HepG2 (cell line): ENCODE data around the gene DDX4. TPM values are rescaled to one million over a fixed set of nuclear protein-coding genes. Genes with fewer than 3 reads are reported as not detected.
A peak's percentile ranks its signal among the peaks of the same experiment; 100 is the strongest.

Experiments used
- ATAC-seq: fragments of 200-7000 bp; cut with Tn5 transposase; 3 replicates; pipeline ENCODE4 v1.9.1; 2020; ENCODE audit warnings: mild to moderate bottlenecking, moderate library complexity
- BruUV-seq: library from RNA; stranded (reverse); fragments of 400-500 nt; replicated peaks from 2 replicates; lab custom pipeline; 2021; lab: Mats Ljungman, UMichigan
- CTCF ChIA-PET: fragments of 300-600 bp; formaldehyde crosslinking; extraction: SDS; loops from one replicate; lab custom pipeline; 2021; ENCODE audit warnings: low total read pairs, inconsistent platforms, low intra/inter-chr PET ratio; lab: Yijun Ruan, JAX
- POLR2A ChIA-PET: fragments of 350-600 bp; sonication (Branson Sonifier 250); formaldehyde crosslinking; loops from one replicate; lab custom pipeline; 2020; ENCODE audit warnings: antibody characterized with exemption, inconsistent platforms; lab: Yijun Ruan, JAX
- DNase-seq: peaks from one replicate; pipeline ENCODE4 v3.0.0-alpha.2; 2015; ENCODE audit warnings: low spot score
- FAIRE-seq: peaks from 3 replicates; lab custom pipeline; 2011; peaks lifted over from hg19 to GRCh38; lab: Jason Lieb, UNC
- H2AFZ ChIP-seq: one replicate; pipeline ENCODE4 v1.6.1; 2011; ENCODE audit warnings: low read length, inconsistent platforms
- H3K27ac ChIP-seq: fragments of 300-600 bp; 3 replicates; pipeline ENCODE4 v1.8.0; 2011; ENCODE audit warnings: mixed run types, mild to moderate bottlenecking, mixed read lengths, low read length, inconsistent platforms; ENCODE audit not compliant: insufficient read depth; ENCODE audit errors: extremely low read length
- H3K27me3 ChIP-seq, 2 experiments: fragments of 200-600 bp in 1 of 2; 2 replicates in 1 of 2; 3 replicates in 1 of 2; pipeline versions ENCODE4 v1.6.0 to v1.8.0; 2011; ENCODE audit warnings: low read length in 2 of 2, mild to moderate bottlenecking in 2 of 2, moderate library complexity in 2 of 2, inconsistent platforms in 1 of 2; ENCODE audit not compliant: insufficient read depth in 2 of 2, control insufficient read depth in 1 of 2
- H3K36me3 ChIP-seq, 2 experiments: fragments of 200-600 bp in 1 of 2; replicated peaks in 1 of 2; 2 replicates in 1 of 2; 3 replicates in 1 of 2; pipeline versions ENCODE4 v1.5.1 to v1.8.0; 2011; ENCODE audit warnings: low read length in 2 of 2, inconsistent platforms in 1 of 2; ENCODE audit not compliant: insufficient read depth in 2 of 2, control insufficient read depth in 1 of 2
- H3K4me1 ChIP-seq: 2 replicates; pipeline ENCODE4 v1.5.1; 2012; ENCODE audit warnings: low read length, inconsistent platforms; ENCODE audit not compliant: insufficient read depth
- H3K4me2 ChIP-seq: 2 replicates; pipeline ENCODE4 v1.6.0; 2011; ENCODE audit warnings: low read depth, low read length, inconsistent platforms
- H3K4me3 ChIP-seq, 3 experiments: fragments of 200-600 bp in 1 of 3; sonication (generic), shearing (Covaris generic) in 1 of 3; replicated peaks in 1 of 3; 2 replicates each; pipeline ENCODE4 v1.5.1; 2011 to 2016; ENCODE audit warnings: low read length in 3 of 3, inconsistent platforms in 2 of 3, low read depth in 2 of 3, mild to moderate bottlenecking in 2 of 3, control low read depth in 1 of 3, mixed read lengths in 1 of 3; ENCODE audit not compliant: insufficient read depth in 1 of 3
- H3K79me2 ChIP-seq: one replicate; pipeline ENCODE4 v1.6.1; 2011; ENCODE audit warnings: low read length, inconsistent platforms; ENCODE audit not compliant: insufficient read depth
- H3K9ac ChIP-seq: 2 replicates; pipeline ENCODE4 v1.6.0; 2011; ENCODE audit warnings: mild to moderate bottlenecking, low read depth, low read length, inconsistent platforms; ENCODE audit not compliant: insufficient read depth
- H3K9me3 ChIP-seq: 2 replicates; pipeline ENCODE4 v1.5.1; 2012; ENCODE audit warnings: mild to moderate bottlenecking, low read length
- H4K20me1 ChIP-seq: 2 replicates; pipeline ENCODE4 v1.6.0; 2011; ENCODE audit warnings: inconsistent platforms, mild to moderate bottlenecking, low read length, moderate library complexity; ENCODE audit not compliant: insufficient read depth
- HIVEP1 ChIP-seq: sonication (generic); formaldehyde crosslinking; IDR thresholded peaks from 2 replicates; pipeline ENCODE4 v1.4.0; 2020; ENCODE audit warnings: mild to moderate bottlenecking, missing genetic modification reagents
- KDM6A ChIP-seq: IDR thresholded peaks from 2 replicates; pipeline ENCODE4 v1.6.1; 2016; ENCODE audit warnings: low read depth
- MAZ ChIP-seq, 2 experiments: sonication (generic) in 1 of 2; formaldehyde crosslinking in 1 of 2; IDR thresholded peaks; 2 replicates each; pipeline versions ENCODE4 v1.5.0 to v1.6.1; 2012 to 2020; ENCODE audit warnings: low read depth in 2 of 2, mild to moderate bottlenecking in 2 of 2, borderline replicate concordance in 1 of 2, improper control_type of control experiment in 1 of 2, low read length in 1 of 2, missing genetic modification reagents in 1 of 2, moderate library complexity in 1 of 2
- MEIS1 ChIP-seq: sonication (generic); formaldehyde crosslinking; IDR thresholded peaks from 2 replicates; pipeline ENCODE4 v1.9.0; 2021; ENCODE audit warnings: mild to moderate bottlenecking, missing genetic modification reagents, moderate library complexity, borderline replicate concordance
- MTERF4 ChIP-seq: sonication (generic); formaldehyde crosslinking; IDR thresholded peaks from 2 replicates; pipeline ENCODE4 v1.8.0; 2023; ENCODE audit warnings: mild to moderate bottlenecking, missing genetic modification reagents
- NR1H2 ChIP-seq: sonication (generic); formaldehyde crosslinking; IDR thresholded peaks from 2 replicates; pipeline ENCODE4 v1.8.1; 2022; ENCODE audit warnings: low read depth, missing genetic modification reagents, borderline replicate concordance
- RAD51 ChIP-seq: fragments of 450-650 bp; IDR thresholded peaks from 2 replicates; pipeline ENCODE4 v1.6.1; 2016; ENCODE audit warnings: borderline replicate concordance
- REXO4 ChIP-seq: sonication (generic); formaldehyde crosslinking; IDR thresholded peaks from 2 replicates; pipeline ENCODE4 v1.8.0; 2022; ENCODE audit warnings: missing genetic modification reagents, mild to moderate bottlenecking, borderline replicate concordance
- ZBTB8A ChIP-seq: sonication (generic); formaldehyde crosslinking; IDR thresholded peaks from 2 replicates; pipeline ENCODE4 v1.4.0; 2020; ENCODE audit warnings: mild to moderate bottlenecking, low read depth, missing genetic modification reagents, borderline replicate concordance
- ZFP36 ChIP-seq: fragments of 150-350 bp; IDR thresholded peaks from 2 replicates; pipeline ENCODE4 v1.6.1; 2018; ENCODE audit warnings: borderline replicate concordance, low read length, low read depth; ENCODE audit not compliant: partially characterized antibody
- ZNF709 ChIP-seq: sonication (generic); formaldehyde crosslinking; IDR thresholded peaks from 2 replicates; pipeline ENCODE4 v1.5.0; 2020; ENCODE audit warnings: mild to moderate bottlenecking, missing genetic modification reagents
- ZNF749 ChIP-seq: sonication (generic); formaldehyde crosslinking; IDR thresholded peaks from 2 replicates; pipeline ENCODE4 v1.8.0; 2022; ENCODE audit warnings: mild to moderate bottlenecking, missing genetic modification reagents, moderate library complexity, borderline replicate concordance
- ZNF768 ChIP-seq: sonication (generic); formaldehyde crosslinking; IDR thresholded peaks from 2 replicates; pipeline ENCODE4 v1.4.0; 2020; ENCODE audit warnings: missing genetic modification reagents
- WGBS: methylation state at CpG from one replicate; pipeline ENCODE4 v1.1.6; 2017; ENCODE audit warnings: low lambda C conversion rate; 5-methylcytosine and 5-hydroxymethylcytosine counted together
- in situ Hi-C: cut with HindIII; loops from 2 replicates; pipeline ENCODE4 v1.10.0; 2017; ENCODE audit warnings: low pct_unique_long_range_greater_than_20kb; ENCODE audit not compliant: extremely low pct_ligation_motif_present
- intact Hi-C: fragments of 100-400 bp; cut with micrococcal nuclease; formaldehyde crosslinking; loops from one replicate; pipeline ENCODE4 v1.10.0; 2022; ENCODE audit not compliant: unreplicated experiment
- polyA plus RNA-seq, 8 experiments: library from polyadenylated mRNA; depleted of rRNA in 3 of 8; stranded (reverse) in 7 of 8; unstranded in 1 of 8; fragments of >200 nt; fragmentation: Illumina TruSeq in 4 of 8; extraction: Trizol in 4 of 8; gene quantifications; 2 replicates each; pipeline versions ENCODE4 v1.2.1 to v1.2.3, GENCODE V29; 2011 to 2016; ENCODE audit warnings: low read depth in 4 of 8, missing spikeins in 1 of 8, mixed read lengths in 1 of 8; ENCODE audit not compliant: insufficient read depth in 1 of 8
- total RNA-seq, 5 experiments: library from RNA; depleted of rRNA; stranded (reverse); fragments of >200 nt; fragmentation: Illumina TruSeq; extraction: Trizol; gene quantifications; 2 replicates each; pipeline ENCODE4 v1.2.3, GENCODE V29; 2016; ENCODE audit warnings: low read depth in 1 of 5

Gene DDX4
- total and polyA plus RNA-seq, 2 of the 13 experiments (the other 11 are each of a cell fraction or from before 2014, with no cell fraction given): 0.05 TPM; not detected in 1

DNA sequence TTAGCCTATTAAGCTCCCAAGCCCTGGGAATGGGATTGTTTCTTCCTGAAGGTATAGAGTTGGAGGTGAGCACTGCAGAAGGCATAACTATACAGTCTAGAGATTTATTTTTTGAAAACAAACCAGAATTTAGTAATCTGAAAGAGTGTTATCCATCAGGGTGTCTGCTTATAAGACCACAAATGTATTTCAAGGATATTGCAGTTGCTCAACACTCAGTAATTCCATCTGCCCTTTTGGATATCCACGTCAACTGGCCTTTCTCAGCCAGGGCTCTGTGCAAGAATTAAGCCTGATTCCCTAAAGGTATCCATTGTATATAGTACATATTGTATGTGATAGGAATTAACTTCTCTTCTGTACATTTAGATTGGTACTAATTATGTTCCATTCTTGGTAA lies 98.3 kb downstream of the DDX4 start (continued):
- TF ChIP-seq ZNF749 (CRISPR knock-in tag) (no peak), KDM6A (CRISPR knock-in tag) (no peak), ZNF709 (CRISPR knock-in tag) (no peak)

- no peaks in the 10 kb centered on the region for H3K79me2 ChIP-seq
- no peak for FAIRE-seq
- TF ChIP-seq ZFP36 (no peak), REXO4 (CRISPR knock-in tag) (no peak), RAD51 (peak; percentile 56; the same call in 1 of the 2 replicates), MEIS1 (CRISPR knock-in tag) (no peak), HIVEP1 (CRISPR knock-in tag) (no peak)
- intact Hi-C loops: no loop called here
- no peaks in the 10 kb centered on the region for H4K20me1 ChIP-seq
- in situ Hi-C loops: no loop called here
- H3K27ac ChIP-seq: no peak overlapping the region
- 0% methylated on average over 2 of the region's 2 CpGs for WGBS
- H3K4me2 ChIP-seq: no peak overlapping the region
- ATAC-seq: no peak
- DNase-seq: no peak
- no peaks in the 10 kb centered on the region for H3K36me3 ChIP-seq
- no peak overlapping the region for H3K4me3 ChIP-seq
- ChIA-PET CTCF (no interaction called here), POLR2A (no interaction called here)
- no peak overlapping the region for H3K9ac ChIP-seq
- no peaks in the 10 kb centered on the region for H3K27me3 ChIP-seq
- no peak overlapping the region for H2AFZ ChIP-seq
- H3K9me3 ChIP-seq: no peaks in the 10 kb centered on the region
- no peaks in the 10 kb centered on the region for H3K4me1 ChIP-seq
- BruUV-seq: no TSS peak
Measured at GRCh38 chr5:55841976-55842375, 104.1 kb downstream of the DDX4 start.

DNA sequence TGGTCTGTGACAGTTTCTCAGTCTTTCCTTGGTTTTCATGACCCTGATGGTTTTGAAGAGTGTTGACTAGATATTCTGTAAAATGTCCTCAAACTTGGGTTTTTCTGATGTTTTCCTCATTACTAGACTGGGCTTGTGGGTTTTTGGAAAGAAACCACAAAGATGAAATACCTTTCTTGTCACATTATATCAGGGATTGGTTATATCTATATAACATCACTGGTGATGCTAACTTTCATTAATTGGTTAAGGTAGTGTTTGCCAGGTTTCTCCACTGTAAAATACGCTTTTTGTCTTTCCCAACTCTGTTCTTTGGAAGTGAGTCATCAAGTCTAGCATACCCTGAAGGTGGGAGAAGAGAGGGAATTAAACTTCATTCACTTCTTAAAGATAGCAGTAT lies 110.0 kb downstream of the DDX4 start:
- ATAC-seq (no peak), FAIRE-seq (no peak), DNase-seq (no peak)
- Histone ChIP-seq H3K36me3 (no peaks in the 10 kb centered on the region), H3K4me3 (no peak overlapping the region), H3K79me2 (no peaks in the 10 kb centered on the region), H4K20me1 (no peaks in the 10 kb centered on the region), H3K27ac (no peak overlapping the region), H3K9ac (no peak overlapping the region), H3K4me2 (no peak overlapping the region), H2AFZ (no peak overlapping the region), H3K9me3 (no peaks in the 10 kb centered on the region), H3K27me3 (peaks cover 0 to 3% of the 10 kb centered on the region in 2 experiments; a peak in 1 of 5 replicates), H3K4me1 (no peaks in the 10 kb centered on the region)
- CTCF ChIA-PET: no interaction called here
- POLR2A ChIA-PET: no interaction called here
- in situ Hi-C loops (no loop called here), intact Hi-C loops (no loop called here)
- TF ChIP-seq NR1H2 (CRISPR knock-in tag): no peak
- TF ChIP-seq MTERF4 (CRISPR knock-in tag): no peak
- TF ChIP-seq ZNF768 (CRISPR knock-in tag): no peak
- no peak for TF ChIP-seq MAZ (IDR thresholded peaks at IDR 0.05; ENCODE audit: borderline replicate concordance, low read depth, low read length)
- TF ChIP-seq MAZ (CRISPR knock-in tag; IDR thresholded peaks at IDR 0.05; ENCODE audit: low read depth): no peak
- TF ChIP-seq ZBTB8A (CRISPR knock-in tag): no peak
- BruUV-seq: no TSS peak
- WGBS: 19% methylated on average over 1 of the region's 1 CpG
